Transverse colon (tissue), 4 donors: ENCODE data around the gene ARFGAP3.

Experiments used
- CTCF ChIP-seq, 5 experiments: fragments of 200-600 bp in 3 of 5; fragments of 450-650 bp in 2 of 5; sonication (generic) in 3 of 5; IDR thresholded peaks; 1 replicate in 2 of 5; 2 replicates in 3 of 5; pipeline ENCODE4 v1.5.1; 2016 to 2017; ENCODE audit warnings: antibody characterized with exemption in 5 of 5, inconsistent platforms in 3 of 5, mild to moderate bottlenecking in 2 of 5, moderate library complexity in 1 of 5
- EP300 ChIP-seq: sonication (generic); formaldehyde crosslinking; IDR thresholded peaks from one replicate; pipeline ENCODE4 v1.6.1; 2017; ENCODE audit warnings: antibody characterized with exemption, low read depth
- POLR2A ChIP-seq: fragments of 450-650 bp; IDR thresholded peaks from one replicate; pipeline ENCODE4 v1.6.1; 2016; ENCODE audit warnings: antibody characterized with exemption, mild to moderate bottlenecking, moderate library complexity
- POLR2AphosphoS5 ChIP-seq, 3 donors: sonication (generic); formaldehyde crosslinking; IDR thresholded peaks; one replicate each; pipeline ENCODE4 v1.6.1; 2016; ENCODE audit warnings: antibody characterized with exemption in 3 of 3

- no peak for TF ChIP-seq CTCF (IDR thresholded peaks at IDR 0.05)
- TF ChIP-seq POLR2AphosphoS5 (IDR thresholded peaks at IDR 0.05): no peak
- no peak for TF ChIP-seq POLR2A
- no peak for TF ChIP-seq EP300
Observed at GRCh38 chr22:42768385-42769035, 88.6 kb downstream of the ARFGAP3 start.
